HG03558 (cell line): Measurements from ENCODE around the gene TRAPPC13.
"Not testable (repeated sequence)": the region's sequence is repeated elsewhere in the genome, so short reads cannot be mapped to it uniquely, and the experiment has no call there.

Source experiments
- ATAC-seq: cut with Tn5 transposase; IDR thresholded peaks from one replicate; pipeline ENCODE4 v1.9.1; 2021; ENCODE audit warnings: moderate number of reproducible peaks; ENCODE audit not compliant: unreplicated experiment; ENCODE audit errors: extremely low read depth

TRAPPC13 gene

DNA sequence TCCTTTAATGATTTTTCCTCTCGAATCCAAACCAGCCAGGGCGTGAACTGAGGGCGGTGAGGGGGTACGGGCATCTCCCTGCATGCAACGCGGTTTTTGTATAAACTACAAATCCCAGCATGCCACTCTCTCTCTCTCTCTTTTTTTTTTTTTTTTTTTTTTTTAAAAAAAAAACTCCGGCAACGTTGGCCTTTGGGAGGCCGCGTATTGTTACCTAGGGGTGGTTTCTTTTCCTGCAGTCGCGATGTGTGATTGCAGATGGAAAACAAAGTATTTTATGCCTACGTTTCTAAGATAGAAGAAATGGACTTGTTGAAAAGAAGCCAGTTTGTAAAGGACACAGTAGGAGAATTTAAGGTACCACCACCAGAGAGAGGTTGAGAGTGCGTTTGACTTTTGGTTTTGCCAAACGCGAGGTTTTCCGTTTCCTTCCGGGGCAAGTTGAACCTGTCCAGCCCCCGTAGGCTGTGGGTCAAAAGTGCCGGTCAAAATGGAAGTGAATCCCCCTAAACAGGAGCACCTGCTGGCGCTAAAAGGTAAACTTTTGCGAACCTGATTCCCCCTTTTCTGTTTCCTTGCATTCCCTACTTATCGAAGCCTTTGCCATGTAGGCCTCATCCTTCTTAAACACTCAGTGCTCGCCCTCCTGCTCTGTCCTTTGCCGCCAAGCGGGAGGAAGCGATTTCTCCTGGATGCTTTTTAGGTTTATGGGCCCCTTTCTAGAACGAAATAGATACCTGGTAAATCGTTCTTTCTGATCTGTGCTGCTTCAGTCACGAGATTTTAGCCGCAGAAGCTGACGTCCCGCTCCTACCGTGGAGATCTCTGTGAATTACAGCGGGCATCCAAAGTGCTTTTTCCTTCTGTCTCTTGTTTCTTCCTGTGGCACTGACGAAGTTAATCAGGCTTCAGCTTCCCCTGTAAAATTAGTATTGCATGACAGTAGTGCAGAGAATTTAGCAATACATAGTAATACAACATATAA is at the start of gene TRAPPC13, which contains the start of gene SHLD3:
Gene TRAPPC13, plus strand, starts transcription at position 457 of the 985 bp plus-strand sequence. Its CDS starts 34 bp downstream, at position 491.
Gene SHLD3, plus strand, starts transcription at position 457 of the 985 bp plus-strand sequence. CDS start 4,561 bp downstream, outside the sequence.
- peak; percentile 34 for ATAC-seq

DNA sequence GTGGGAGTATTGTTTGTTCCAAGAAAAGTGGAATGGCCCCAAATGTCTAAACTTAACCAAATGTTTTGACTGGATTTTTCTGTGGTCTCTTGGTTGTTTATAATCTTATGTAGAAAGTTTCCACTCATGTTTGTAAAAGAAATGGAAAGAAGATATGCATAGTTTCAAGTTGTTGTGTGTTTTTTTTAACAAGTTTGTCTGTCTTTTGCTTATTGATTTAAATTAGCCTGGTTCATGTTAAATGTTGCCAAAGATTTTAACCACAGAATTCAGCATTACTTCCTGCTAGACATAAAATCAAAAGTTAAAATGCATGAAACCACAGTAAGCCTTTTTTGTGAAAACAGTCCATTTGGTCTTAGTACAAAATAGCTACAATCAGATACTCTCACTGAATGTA is 47.7 kb upstream of the TRAPPC13 start:
- ATAC-seq = no peak

DNA sequence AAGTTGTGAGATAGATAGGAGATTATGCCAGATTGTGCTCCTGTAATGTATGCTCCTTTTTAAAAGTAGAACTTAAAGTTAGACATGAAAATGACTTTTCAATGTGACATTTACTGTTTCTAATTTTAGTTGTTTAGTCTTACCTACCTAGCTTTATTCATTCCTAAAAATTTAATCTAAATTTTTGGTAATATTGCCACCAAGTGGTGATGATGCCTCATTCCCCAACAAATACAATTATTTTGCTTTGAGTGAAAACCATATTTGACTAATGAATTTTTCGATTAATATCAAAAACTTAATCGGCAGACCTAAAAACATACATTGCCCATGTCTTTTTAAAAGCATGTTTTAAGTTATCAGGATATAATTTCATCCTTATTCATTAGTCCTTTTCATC is 36.1 kb upstream of the TRAPPC13 start:
- ATAC-seq = no peak

- not testable (repeated sequence) for ATAC-seq
Measured at GRCh38 chr5:65601761-65602160, 23.1 kb upstream of the TRAPPC13 start.

DNA sequence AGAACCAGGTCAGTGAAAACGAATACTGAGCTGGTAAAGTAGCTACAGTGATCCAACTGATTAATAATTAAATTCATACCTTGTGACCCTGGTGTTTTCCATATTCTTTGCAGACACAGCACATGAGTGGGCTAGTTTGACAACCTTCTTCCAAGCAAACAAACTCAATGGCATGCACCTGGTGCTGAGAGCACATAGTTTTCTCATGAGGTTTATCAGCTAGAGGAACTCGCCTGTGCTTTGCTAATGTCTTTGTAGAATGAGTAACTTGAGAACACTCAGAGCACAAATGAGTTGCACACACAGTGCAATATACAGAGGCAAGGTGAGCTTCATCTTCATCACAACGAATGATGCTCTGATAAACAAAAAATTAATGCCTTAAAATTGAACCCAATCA is 13.3 kb upstream of the TRAPPC13 start:
- no peak for ATAC-seq

DNA sequence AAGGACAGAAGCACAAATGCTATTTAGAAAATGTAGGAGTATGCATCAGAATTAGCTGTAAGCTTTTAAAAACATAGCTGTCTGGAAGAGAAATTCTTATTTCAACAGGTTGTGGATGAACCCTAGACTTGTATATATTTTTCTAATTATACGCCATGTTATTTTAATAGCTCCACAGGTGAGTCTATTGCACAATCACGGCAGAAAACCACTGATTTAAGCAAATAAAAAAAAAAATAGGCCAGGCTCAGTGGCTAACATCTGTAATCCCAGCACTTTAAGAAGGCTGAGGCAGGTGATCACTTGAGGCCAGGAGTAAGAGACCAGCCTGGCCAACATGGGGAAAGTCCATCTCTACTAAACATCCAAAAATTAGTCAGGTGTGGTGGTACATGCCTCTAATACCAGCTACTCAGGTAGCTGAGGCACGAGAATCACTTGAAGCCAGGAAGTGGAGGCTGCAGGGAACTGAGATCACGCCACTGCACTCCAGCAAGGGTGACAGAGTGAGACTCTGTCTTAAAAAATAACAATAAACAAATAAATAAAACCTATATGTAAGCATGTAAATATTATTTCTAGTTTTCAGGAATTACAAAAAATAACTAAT is 12.4 kb upstream of the TRAPPC13 start:
- no peak for ATAC-seq

DNA sequence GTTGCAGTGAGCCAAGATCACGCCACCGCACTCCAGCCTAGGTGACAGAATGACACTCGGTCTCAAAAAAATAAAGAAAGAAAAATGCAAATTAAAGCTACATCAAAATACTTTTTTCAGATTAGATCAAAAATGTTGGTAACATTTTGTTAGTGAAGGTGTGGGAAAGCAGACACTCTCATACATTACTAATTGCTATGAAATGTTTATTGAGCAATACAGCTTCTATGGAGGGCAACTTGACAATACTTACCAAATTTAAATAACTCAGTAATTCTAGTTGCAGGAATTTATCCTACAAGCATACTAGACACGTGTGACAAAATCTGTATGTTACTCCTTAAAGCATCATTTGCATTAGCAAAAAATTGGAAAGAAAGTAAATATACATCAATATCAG is 4.8 kb upstream of the TRAPPC13 start:
- no peak for ATAC-seq

- not testable (repeated sequence) for ATAC-seq
Measured at GRCh38 chr5:65621961-65622360, 2.9 kb upstream of the TRAPPC13 start.

- ATAC-seq = no peak
Measured at GRCh38 chr5:65623482-65623881, 1.3 kb upstream of the TRAPPC13 start.

DNA sequence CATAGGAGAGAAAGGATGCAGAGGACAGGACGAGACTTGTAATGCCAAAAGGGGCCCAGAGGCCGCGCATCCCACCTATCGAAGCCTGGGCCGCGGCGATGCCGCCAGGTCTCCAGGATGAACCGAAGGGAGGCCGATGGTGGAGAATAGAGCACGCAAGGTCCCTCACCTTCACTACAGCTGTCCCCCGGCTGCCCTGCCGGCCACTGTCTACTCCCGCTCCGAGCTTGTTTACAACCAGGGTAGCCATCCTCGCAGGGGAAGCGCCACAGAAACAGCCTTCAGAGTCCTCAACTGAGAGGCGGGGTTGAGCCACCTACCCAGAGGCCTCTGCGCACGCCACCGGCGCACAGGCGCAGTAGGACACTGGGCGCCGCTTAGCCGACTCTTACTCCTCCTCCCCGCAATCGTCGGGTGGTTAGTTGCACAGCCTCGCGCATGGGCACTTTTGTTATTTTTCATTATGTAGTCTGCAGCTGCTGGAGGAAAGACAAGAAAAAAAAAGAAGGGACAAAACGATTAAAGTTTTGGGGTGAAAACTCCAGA is 729 bp upstream of the TRAPPC13 start, which contains the start of gene TRIM23:
Gene TRIM23, minus strand, starts transcription at position 309 of the 546 bp plus-strand sequence. Its CDS starts 59 bp downstream, at position 250.
- ATAC-seq = peak; percentile 86

GRCh38 chr5:65625743-65626142 is 916 bp downstream of the TRAPPC13 start:
- ATAC-seq = no peak

- no peak for ATAC-seq
Measured at GRCh38 chr5:65630981-65631380, 6.2 kb downstream of the TRAPPC13 start.

GRCh38 chr5:65640240-65640639 is 15.4 kb downstream of the TRAPPC13 start:
- no peak for ATAC-seq

GRCh38 chr5:65646938-65647337 is 22.1 kb downstream of the TRAPPC13 start:
- no peak for ATAC-seq

GRCh38 chr5:65647941-65648340 is 23.1 kb downstream of the TRAPPC13 start:
- no peak for ATAC-seq

GRCh38 chr5:65651144-65651543 is 26.3 kb downstream of the TRAPPC13 start:
- no peak for ATAC-seq

GRCh38 chr5:65654713-65655112 is 29.9 kb downstream of the TRAPPC13 start:
- no peak for ATAC-seq

DNA sequence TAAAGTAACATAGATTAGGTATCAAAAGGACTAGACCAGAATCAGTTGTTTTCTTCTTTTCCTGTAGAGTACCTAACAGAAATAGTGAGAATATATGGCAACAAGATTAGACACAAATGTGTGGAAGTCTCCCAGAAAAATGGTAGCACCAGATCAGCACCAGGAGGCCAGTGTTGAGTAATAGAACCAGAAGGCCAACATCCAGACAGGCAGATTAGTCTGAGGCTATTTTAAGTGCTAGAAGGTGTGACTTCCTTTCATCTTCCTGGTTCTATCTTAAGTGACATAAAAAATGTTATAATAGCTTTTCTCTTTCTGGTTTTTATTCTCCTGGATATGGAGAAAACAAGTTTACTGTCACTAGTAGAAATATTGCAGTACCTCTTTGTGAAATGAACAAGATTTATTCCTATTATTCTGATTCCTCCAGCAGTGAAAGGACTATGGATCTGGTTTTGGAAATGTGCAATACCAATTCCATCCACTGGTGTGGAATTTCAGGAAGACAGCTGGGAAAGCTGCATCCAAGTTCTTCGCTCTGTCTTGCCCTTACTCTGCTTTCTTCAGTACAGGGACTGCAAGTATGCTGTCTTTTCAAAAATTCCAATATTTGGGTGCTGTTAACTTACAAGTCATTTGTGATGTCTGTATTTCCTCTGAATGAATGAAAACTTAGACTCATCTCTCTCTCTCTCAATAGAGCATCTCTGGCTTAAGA is 39.1 kb downstream of the TRAPPC13 start:
- ATAC-seq = no peak

DNA sequence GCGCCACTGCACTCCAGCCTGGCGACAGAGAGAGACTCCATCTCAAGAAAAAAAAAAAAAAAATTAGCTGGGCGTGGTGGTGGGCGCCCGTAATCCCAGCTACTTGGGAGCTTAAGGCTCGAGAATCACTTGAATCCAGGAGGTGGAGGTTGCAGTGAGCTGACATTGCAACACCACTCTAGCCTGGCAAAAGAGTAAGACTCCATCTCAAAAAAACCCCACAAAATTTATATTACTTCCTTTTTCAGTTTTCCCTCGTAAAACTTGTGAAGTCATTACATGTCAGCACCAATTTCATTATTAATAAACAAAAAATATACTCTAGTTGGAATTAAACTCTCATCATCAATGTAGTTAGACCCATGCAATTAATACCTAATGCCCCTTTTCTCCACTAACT is 43.9 kb downstream of the TRAPPC13 start:
- ATAC-seq = no peak

- no peak for ATAC-seq
Measured at GRCh38 chr5:65672796-65673195, 48.0 kb downstream of the TRAPPC13 start.
